Measurements from ENCODE around the gene IL23A. TPM values are rescaled to one million over a fixed set of nuclear protein-coding genes. Genes with fewer than 3 reads are reported as not detected.
A peak's percentile ranks its signal among the peaks of the same experiment; 100 is the strongest.
"Not testable (repeated sequence)": the region's sequence is repeated elsewhere in the genome, so short reads cannot be mapped to it uniquely, and the experiment has no call there.

IL23A gene
- total RNA-seq, 5 donors from 2014 or later (not counting 1 experiment from before 2014, with no cell fraction given) = 16.3 to 29.9 (median 27.6) TPM

DNA sequence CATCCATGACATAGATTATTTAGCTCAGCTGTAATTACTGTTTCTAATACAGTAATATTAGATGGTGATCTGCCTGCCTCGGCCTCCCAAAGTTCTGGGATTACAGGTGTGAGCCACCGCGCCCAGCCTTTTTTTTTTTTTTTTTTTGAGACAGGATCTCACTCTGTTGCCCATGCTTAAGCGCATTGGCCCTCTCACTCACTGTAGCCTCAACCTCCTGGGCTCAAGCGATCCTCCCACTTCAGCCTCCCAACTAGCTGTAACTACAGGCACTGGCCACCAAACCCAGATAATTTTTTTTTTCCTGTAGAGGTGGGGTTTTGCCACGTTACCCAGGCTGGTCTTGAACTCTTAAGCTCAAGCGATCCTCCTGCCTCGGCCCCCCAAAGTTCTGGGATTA is 3.2 kb upstream of the IL23A start:
- not testable (repeated sequence) for ATAC-seq (replicated peaks in 1 of 4)

DNA sequence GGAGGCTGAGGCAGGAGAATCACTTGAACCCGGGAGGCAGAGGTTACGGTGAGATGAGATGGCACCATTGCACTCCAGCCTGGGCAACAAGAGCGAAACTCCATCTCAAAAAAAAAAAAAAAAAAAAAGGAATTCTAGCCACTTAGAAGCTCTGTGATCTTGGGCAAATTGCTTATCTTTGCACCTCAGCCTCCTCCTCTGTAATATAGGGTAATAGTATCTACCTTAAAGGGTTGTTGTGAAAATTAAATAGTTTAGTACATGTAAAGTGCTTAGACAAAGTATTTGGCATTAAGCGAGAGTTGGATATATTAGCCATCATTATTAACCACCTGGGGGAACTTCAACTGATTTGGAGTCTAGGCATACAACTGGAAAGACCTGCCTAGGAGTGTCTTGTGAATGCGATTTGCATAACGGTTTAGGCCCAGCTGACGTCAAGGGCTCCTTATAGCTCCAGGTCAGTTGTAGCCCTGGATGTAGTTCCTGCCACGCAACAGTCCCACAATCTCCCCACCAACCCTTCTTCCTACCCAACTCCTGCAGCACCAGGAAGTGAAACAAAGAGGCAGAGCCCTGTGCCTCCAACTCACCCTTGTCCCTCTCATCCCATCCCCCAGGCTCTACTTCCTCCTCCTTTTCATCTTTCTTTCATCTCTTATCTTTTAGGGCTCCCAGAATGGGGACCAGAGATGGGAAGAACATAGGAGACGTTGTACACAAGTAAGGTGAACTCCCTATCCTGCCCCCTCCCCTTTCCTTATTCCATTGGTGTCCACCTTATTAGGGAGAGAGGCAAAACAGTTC is 2.1 kb upstream of the IL23A start:
- H3K4me1 ChIP-seq (ENCODE audit: control insufficient read depth in 1 of 2, extremely low read depth in 1 of 2, insufficient read depth in 2 of 2, low read length in 2 of 2) = peaks cover 22 to 50% of the 10 kb centered on the region in 2 experiments
- Mint-ChIP-seq H3K9me3 (no peaks in the 10 kb centered on the region), H3K27me3 (no peaks in the 10 kb centered on the region), H3K4me1 (peaks cover 53 to 73% (median 65%) of the 10 kb centered on the region in 3 donors), H3K36me3 (peaks cover 10% of the 10 kb centered on the region), H3K4me3 (peak overlapping the region in 1 of 3 donors; percentile 10), H3K27ac (peak overlapping the region; percentile 81 to 100)
- no peaks in the 10 kb centered on the region for H3K27me3 ChIP-seq (replicated peaks in 1 of 2; ENCODE audit: control insufficient read depth in 2 of 2, extremely low read depth in 1 of 2, insufficient read depth in 2 of 2, low read length in 1 of 2)
- ChIA-PET POLR2A (interaction anchor here in 1 of 2 donors (0.5 to 1.5 kb wide), 3 partner anchors 23 to 410 kb away, joined by 3 to 9 read pairs (median 4); partner anchors contain the start of gene STAT2), CTCF (interaction anchor here (0.5 to 0.7 kb wide), 4 partner anchors 8 to 1116 kb away, joined by 3 to 7 read pairs (median 4); no protein-coding TSS in a partner anchor)
- H3K36me3 ChIP-seq (ENCODE audit: control insufficient read depth in 2 of 2, extremely low read depth in 1 of 2, insufficient read depth in 1 of 2, low read length in 1 of 2) = peaks cover 0 to 5% of the 10 kb centered on the region in 2 donors
- H3K9me3 ChIP-seq = no peaks in the 10 kb centered on the region
- 98% methylated on average over 4 of the region's 9 CpGs for WGBS (ENCODE audit: insufficient coverage)
- H3K4me3 ChIP-seq (ENCODE audit: control insufficient read depth in 1 of 2, extremely low read depth in 1 of 2, low read length in 1 of 2) = no peak overlapping the region
- peak overlapping the region; percentile 9 for H3K27ac ChIP-seq (ENCODE audit: low read length)
- ATAC-seq (replicated peaks in 1 of 4) = no peak
- DNase-seq = no peak

More for the DNA sequence above, 3.2 kb upstream of the IL23A start:
- Mint-ChIP-seq H3K27ac (peak overlapping the region in 1 of 2 donors; percentile 49), H3K4me3 (peak overlapping the region in 1 of 3 donors; percentile 7), H3K4me1 (peaks cover 58 to 70% (median 63%) of the 10 kb centered on the region in 3 donors)
- H3K27me3 ChIP-seq (replicated peaks in 1 of 2; ENCODE audit: control insufficient read depth in 2 of 2, extremely low read depth in 1 of 2, insufficient read depth in 2 of 2, low read length in 1 of 2); H3K9me3 ChIP-seq; H3K27ac ChIP-seq (ENCODE audit: low read length); H3K36me3 ChIP-seq (ENCODE audit: control insufficient read depth in 2 of 2, extremely low read depth in 1 of 2, insufficient read depth in 1 of 2, low read length in 1 of 2); H3K9me3 Mint-ChIP-seq; H3K36me3 Mint-ChIP-seq; DNase-seq; H3K4me3 ChIP-seq (ENCODE audit: control insufficient read depth in 1 of 2, extremely low read depth in 1 of 2, low read length in 1 of 2); H3K27me3 Mint-ChIP-seq: not testable (repeated sequence)
- CTCF ChIA-PET = interaction anchor here (0.7 to 2.5 kb wide), 4 partner anchors 24 to 1117 kb away, joined by 5 to 19 read pairs (median 6); partner anchors contain the start of gene STAT2 (in 1 of the 2)
- POLR2A ChIA-PET = interaction anchor here (0.6 to 0.7 kb wide), 2 partner anchors 20 to 409 kb away, joined by 3 to 9 read pairs; partner anchors contain the start of gene CNPY2 (in 1 of the 2)
- 90% methylated on average over 2 of the region's 8 CpGs for WGBS (ENCODE audit: insufficient coverage)
- peaks cover 22 to 46% of the 10 kb centered on the region in 2 experiments for H3K4me1 ChIP-seq (ENCODE audit: control insufficient read depth in 1 of 2, extremely low read depth in 1 of 2, insufficient read depth in 2 of 2, low read length in 2 of 2)

DNA sequence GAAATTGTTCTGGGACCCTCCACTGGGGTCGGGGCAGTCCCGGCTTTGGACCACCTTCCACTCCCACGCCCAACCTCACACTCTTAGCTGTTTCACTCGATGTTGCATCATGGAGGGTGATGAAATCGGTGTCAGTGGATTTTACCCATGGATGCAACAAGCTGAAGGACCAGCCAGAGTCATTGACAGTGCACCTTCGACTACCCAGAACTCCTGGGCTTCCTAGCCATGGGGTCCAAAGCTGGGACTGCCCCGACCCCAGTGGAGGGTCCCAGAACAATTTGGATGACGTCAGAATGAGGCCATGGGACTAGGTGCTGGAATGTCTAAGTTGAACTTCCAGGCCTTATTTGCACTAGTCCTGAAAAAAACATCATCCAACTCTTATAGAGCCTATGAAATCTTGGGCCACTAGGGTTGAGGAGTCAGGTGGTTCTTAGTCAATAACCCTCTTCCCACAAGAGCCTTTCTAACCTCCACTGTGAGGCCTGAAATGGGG is 882 bp upstream of the IL23A start:
- Histone ChIP-seq H3K27ac (ENCODE audit: low read length) (peak overlapping the region; percentile 87), H3K9me3 (no peaks in the 10 kb centered on the region), H3K27me3 (replicated peaks in 1 of 2; ENCODE audit: control insufficient read depth in 2 of 2, extremely low read depth in 1 of 2, insufficient read depth in 2 of 2, low read length in 1 of 2) (no peaks in the 10 kb centered on the region), H3K4me3 (ENCODE audit: control insufficient read depth in 1 of 2, extremely low read depth in 1 of 2, low read length in 1 of 2) (no peak overlapping the region), H3K36me3 (ENCODE audit: control insufficient read depth in 2 of 2, extremely low read depth in 1 of 2, insufficient read depth in 1 of 2, low read length in 1 of 2) (peaks cover 0 to 10% of the 10 kb centered on the region in 2 donors), H3K4me1 (ENCODE audit: control insufficient read depth in 1 of 2, extremely low read depth in 1 of 2, insufficient read depth in 2 of 2, low read length in 2 of 2) (peaks cover 20 to 46% of the 10 kb centered on the region in 2 experiments)
- peaks cover 48 to 65% (median 63%) of the 10 kb centered on the region in 3 donors for H3K4me1 Mint-ChIP-seq
- 80% methylated on average over 3 of the region's 8 CpGs for WGBS (ENCODE audit: insufficient coverage)
- no peak for DNase-seq
- CTCF ChIA-PET = interaction anchor here in 1 of 2 donors (0.5 to 2.1 kb wide), 5 partner anchors 10 to 299 kb away, joined by 3 to 18 read pairs (median 5); partner anchors contain the start of gene STAT2
- no peaks in the 10 kb centered on the region for H3K27me3 Mint-ChIP-seq
- POLR2A ChIA-PET = interaction anchor here (0.6 to 1.7 kb wide), 7 partner anchors 14 to 1083 kb away, joined by 3 to 17 read pairs (median 4); partner anchors contain the start of gene STAT2 (in 2 of the 2)
- peaks cover 13% of the 10 kb centered on the region for H3K36me3 Mint-ChIP-seq
- peak overlapping the region; percentile 90 to 100 for H3K27ac Mint-ChIP-seq
- H3K9me3 Mint-ChIP-seq = no peaks in the 10 kb centered on the region
- H3K4me3 Mint-ChIP-seq = peak overlapping the region in 2 of 3 donors; percentile 95 to 96
- no peak for ATAC-seq (replicated peaks in 1 of 4)

DNA sequence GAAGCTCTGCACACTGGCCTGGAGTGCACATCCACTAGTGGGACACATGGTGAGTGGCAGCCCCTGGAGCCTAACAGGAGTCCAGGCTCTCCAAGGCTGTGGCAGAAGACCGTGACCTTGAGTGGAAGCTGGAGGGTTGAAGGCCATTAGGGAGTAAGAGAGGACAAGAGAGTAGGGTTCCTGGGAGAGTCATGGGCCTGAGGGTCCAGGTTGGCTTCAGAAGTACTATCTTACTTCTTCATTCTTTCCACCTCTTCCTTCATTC is 406 bp downstream of the IL23A start:
- H3K9me3 Mint-ChIP-seq = no peaks in the 10 kb centered on the region
- Histone ChIP-seq H3K27ac (ENCODE audit: low read length) (peak overlapping the region; percentile 87), H3K4me1 (ENCODE audit: control insufficient read depth in 1 of 2, extremely low read depth in 1 of 2, insufficient read depth in 2 of 2, low read length in 2 of 2) (peaks cover 19 to 36% of the 10 kb centered on the region in 2 experiments), H3K36me3 (ENCODE audit: control insufficient read depth in 2 of 2, extremely low read depth in 1 of 2, insufficient read depth in 1 of 2, low read length in 1 of 2) (peaks cover 7 to 23% of the 10 kb centered on the region in 2 donors), H3K4me3 (ENCODE audit: control insufficient read depth in 1 of 2, extremely low read depth in 1 of 2, low read length in 1 of 2) (peak overlapping the region; percentile 57 to 79), H3K27me3 (replicated peaks in 1 of 2; ENCODE audit: control insufficient read depth in 2 of 2, extremely low read depth in 1 of 2, insufficient read depth in 2 of 2, low read length in 1 of 2) (no peaks in the 10 kb centered on the region), H3K9me3 (no peaks in the 10 kb centered on the region)
- H3K4me1 Mint-ChIP-seq = peaks cover 39 to 53% (median 53%) of the 10 kb centered on the region in 3 donors
- ATAC-seq (replicated peaks in 1 of 4) = no peak
- peaks cover 25% of the 10 kb centered on the region for H3K36me3 Mint-ChIP-seq
- DNase-seq = no peak
- H3K4me3 Mint-ChIP-seq = peak overlapping the region; percentile 95 to 96 (median 95)
- no peaks in the 10 kb centered on the region for H3K27me3 Mint-ChIP-seq
- H3K27ac Mint-ChIP-seq = peak overlapping the region; percentile 100
- ChIA-PET CTCF (interaction anchor here in 1 of 2 donors (0.8 to 2.1 kb wide), 4 partner anchors 21 to 150 kb away, joined by 3 to 18 read pairs (median 4); partner anchors contain the start of genes CNPY2, SMARCC2 and STAT2), POLR2A (interaction anchor here (0.7 to 1.7 kb wide), 4 partner anchors 19 to 21 kb away, joined by 4 to 17 read pairs (median 4); partner anchors contain the start of gene STAT2 (in 2 of the 2))
- no CpG with 5 or more reads among the region's 1 CpG for WGBS (ENCODE audit: insufficient coverage)

DNA sequence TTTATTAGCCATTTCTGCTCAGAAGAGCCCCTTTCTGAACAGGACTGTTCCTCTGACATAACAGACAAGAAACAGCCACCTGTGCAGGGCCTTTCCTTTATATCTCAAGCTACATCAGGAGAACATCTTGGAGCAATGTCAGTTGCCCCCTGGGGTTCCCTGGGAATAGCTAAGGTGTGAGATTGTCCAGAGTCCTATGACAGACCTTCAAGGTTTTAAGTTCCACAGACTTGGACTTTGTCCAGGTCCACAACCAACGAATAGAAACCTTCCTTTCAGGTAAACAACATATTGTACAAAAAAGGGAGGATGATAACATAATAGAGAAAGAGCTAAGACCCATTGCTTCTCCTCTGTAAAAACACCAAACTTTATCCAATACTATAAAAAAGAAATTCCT is 2.9 kb downstream of the IL23A start:
- no CpG with 5 or more reads among the region's 1 CpG for WGBS (ENCODE audit: insufficient coverage)
- ChIA-PET CTCF (no interaction called here), POLR2A (interaction anchor here in 1 of 2 donors (0.7 kb wide), 1 partner anchor 16 kb away, joined by 3 read pairs; no protein-coding TSS in a partner anchor)
- no peaks in the 10 kb centered on the region for H3K9me3 ChIP-seq
- H3K27ac ChIP-seq (ENCODE audit: low read length) = peak overlapping the region; percentile 51
- Mint-ChIP-seq H3K27ac (peak overlapping the region; percentile 76 to 81), H3K27me3 (no peaks in the 10 kb centered on the region), H3K36me3 (peaks cover 36% of the 10 kb centered on the region), H3K9me3 (no peaks in the 10 kb centered on the region), H3K4me3 (no peak overlapping the region), H3K4me1 (peaks cover 30 to 45% (median 43%) of the 10 kb centered on the region in 3 donors)
- ATAC-seq (replicated peaks in 1 of 4) (no peak), DNase-seq (no peak)
- H3K27me3 ChIP-seq (replicated peaks in 1 of 2; ENCODE audit: control insufficient read depth in 2 of 2, extremely low read depth in 1 of 2, insufficient read depth in 2 of 2, low read length in 1 of 2) = no peaks in the 10 kb centered on the region
- H3K36me3 ChIP-seq (ENCODE audit: control insufficient read depth in 2 of 2, extremely low read depth in 1 of 2, insufficient read depth in 1 of 2, low read length in 1 of 2) = peaks cover 7 to 33% of the 10 kb centered on the region in 2 donors
- H3K4me1 ChIP-seq (ENCODE audit: control insufficient read depth in 1 of 2, extremely low read depth in 1 of 2, insufficient read depth in 2 of 2, low read length in 2 of 2) = peaks cover 19 to 30% of the 10 kb centered on the region in 2 experiments
- H3K4me3 ChIP-seq (ENCODE audit: control insufficient read depth in 1 of 2, extremely low read depth in 1 of 2, low read length in 1 of 2) = no peak overlapping the region

DNA sequence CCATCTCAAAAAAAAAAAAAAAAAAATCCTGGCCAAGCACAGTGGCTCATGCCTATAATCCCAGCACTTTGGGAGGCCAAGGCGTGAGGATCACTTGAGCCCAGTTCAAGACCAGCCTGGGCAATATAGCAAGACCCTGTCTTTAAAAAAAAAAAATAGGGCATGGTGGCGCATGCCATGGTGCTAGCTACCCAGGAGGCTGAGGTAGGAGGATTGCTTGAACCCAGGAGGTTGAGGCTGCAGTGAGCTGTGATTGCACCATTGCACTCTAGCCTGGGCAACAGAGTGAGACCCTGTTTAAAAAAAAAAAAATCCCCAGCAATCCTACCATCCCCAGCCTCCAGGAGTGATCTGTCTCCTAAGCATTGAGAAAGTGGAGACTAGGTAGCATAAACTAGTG is 3.6 kb downstream of the IL23A start:
- Mint-ChIP-seq H3K27ac (peak overlapping the region; percentile 76 to 80), H3K4me1 (peaks cover 23 to 40% (median 39%) of the 10 kb centered on the region in 3 donors), H3K36me3 (peaks cover 41% of the 10 kb centered on the region)
- CTCF ChIA-PET; H3K9me3 ChIP-seq; H3K9me3 Mint-ChIP-seq; DNase-seq; H3K27me3 ChIP-seq (replicated peaks in 1 of 2; ENCODE audit: control insufficient read depth in 2 of 2, extremely low read depth in 1 of 2, insufficient read depth in 2 of 2, low read length in 1 of 2); ATAC-seq (replicated peaks in 1 of 4); H3K27me3 Mint-ChIP-seq; H3K27ac ChIP-seq (ENCODE audit: low read length); H3K4me3 ChIP-seq (ENCODE audit: control insufficient read depth in 1 of 2, extremely low read depth in 1 of 2, low read length in 1 of 2); H3K4me3 Mint-ChIP-seq: not testable (repeated sequence)
- Histone ChIP-seq H3K36me3 (ENCODE audit: control insufficient read depth in 2 of 2, extremely low read depth in 1 of 2, insufficient read depth in 1 of 2, low read length in 1 of 2) (peaks cover 10 to 39% of the 10 kb centered on the region in 2 donors), H3K4me1 (ENCODE audit: control insufficient read depth in 1 of 2, extremely low read depth in 1 of 2, insufficient read depth in 2 of 2, low read length in 2 of 2) (peaks cover 19 to 30% of the 10 kb centered on the region in 2 experiments)
- POLR2A ChIA-PET = interaction anchor here in 1 of 2 donors (0.7 kb wide), 1 partner anchor 15 kb away, joined by 3 read pairs; no protein-coding TSS in a partner anchor
- WGBS (ENCODE audit: insufficient coverage) = no CpG with 5 or more reads among the region's 2 CpGs

All from T-cell (primary cell).